ENCODE measurements around the gene C10orf67.

The C10orf67 gene

GRCh38 chr10:23202779-23203178 is 141.8 kb downstream of the C10orf67 start:
- H3K36me3 ChIP-seq (replicated peaks; ENCODE audit: low read depth, low read length), result no peaks in the 10 kb centered on the region

GRCh38 chr10:23201837-23202236 is 142.8 kb downstream of the C10orf67 start:
- TF ChIP-seq EZH2phosphoT487 (IDR thresholded peaks at IDR 0.05; ENCODE audit: low read depth), result no peak
- no peak for TF ChIP-seq CTCF (IDR thresholded peaks at IDR 0.05; ENCODE audit: low read depth, low read length)
- H3K4me1 ChIP-seq (ENCODE audit: low read length), result no peaks in the 10 kb centered on the region
- no peaks in the 10 kb centered on the region for H3K36me3 ChIP-seq (replicated peaks; ENCODE audit: low read depth, low read length)
- no peaks in the 10 kb centered on the region for H3K9me3 ChIP-seq (ENCODE audit: insufficient read depth, low read length)
- H3K4me2 ChIP-seq (ENCODE audit: low read length), result no peak overlapping the region
- no peak overlapping the region for H3K4me3 ChIP-seq (ENCODE audit: low read length)
- H4K20me1 ChIP-seq (ENCODE audit: insufficient read depth, low read length), result no peaks in the 10 kb centered on the region
- no peaks in the 10 kb centered on the region for H3K79me2 ChIP-seq (ENCODE audit: low read length)
- H3K27me3 ChIP-seq (ENCODE audit: low read depth, low read length), result no peaks in the 10 kb centered on the region
- H3K27ac ChIP-seq (ENCODE audit: low read length), result no peak overlapping the region
- H3K9ac ChIP-seq (ENCODE audit: low read length), result no peak overlapping the region
- no peak overlapping the region for H2AFZ ChIP-seq (ENCODE audit: low read depth, low read length)

More at GRCh38 chr10:23202779-23203178, 141.8 kb downstream of the C10orf67 start:
- Histone ChIP-seq H3K79me2 (ENCODE audit: low read length) (no peaks in the 10 kb centered on the region), H3K27ac (ENCODE audit: low read length) (no peak overlapping the region), H4K20me1 (ENCODE audit: insufficient read depth, low read length) (no peaks in the 10 kb centered on the region), H2AFZ (ENCODE audit: low read depth, low read length) (no peak overlapping the region), H3K27me3 (ENCODE audit: low read depth, low read length) (no peaks in the 10 kb centered on the region), H3K4me3 (ENCODE audit: low read length) (no peak overlapping the region), H3K9me3 (ENCODE audit: insufficient read depth, low read length) (no peaks in the 10 kb centered on the region), H3K4me1 (ENCODE audit: low read length) (no peaks in the 10 kb centered on the region), H3K9ac (ENCODE audit: low read length) (no peak overlapping the region), H3K4me2 (ENCODE audit: low read length) (no peak overlapping the region)
- TF ChIP-seq EZH2phosphoT487 (IDR thresholded peaks at IDR 0.05; ENCODE audit: low read depth) (no peak), CTCF (IDR thresholded peaks at IDR 0.05; ENCODE audit: low read depth, low read length) (no peak)

GRCh38 chr10:23200997-23201652 is 143.5 kb downstream of the C10orf67 start:
- Histone ChIP-seq H3K36me3 (replicated peaks; ENCODE audit: low read depth, low read length) (no peaks in the 10 kb centered on the region), H3K4me1 (ENCODE audit: low read length) (no peaks in the 10 kb centered on the region), H3K9ac (ENCODE audit: low read length) (no peak overlapping the region), H3K9me3 (ENCODE audit: insufficient read depth, low read length) (no peaks in the 10 kb centered on the region), H3K79me2 (ENCODE audit: low read length) (no peaks in the 10 kb centered on the region), H3K4me3 (ENCODE audit: low read length) (no peak overlapping the region), H3K27ac (ENCODE audit: low read length) (no peak overlapping the region), H3K27me3 (ENCODE audit: low read depth, low read length) (no peaks in the 10 kb centered on the region), H3K4me2 (ENCODE audit: low read length) (no peak overlapping the region), H2AFZ (ENCODE audit: low read depth, low read length) (no peak overlapping the region), H4K20me1 (ENCODE audit: insufficient read depth, low read length) (no peaks in the 10 kb centered on the region)
- TF ChIP-seq CTCF (IDR thresholded peaks at IDR 0.05; ENCODE audit: low read depth, low read length), result no peak
- TF ChIP-seq EZH2phosphoT487 (IDR thresholded peaks at IDR 0.05; ENCODE audit: low read depth), result no peak

- H3K79me2 ChIP-seq (ENCODE audit: low read length), result no peaks in the 10 kb centered on the region
- H2AFZ ChIP-seq (ENCODE audit: low read depth, low read length), result no peak overlapping the region
- no peak overlapping the region for H3K27ac ChIP-seq (ENCODE audit: low read length)
- H3K9ac ChIP-seq (ENCODE audit: low read length), result no peak overlapping the region
- H3K4me1 ChIP-seq (ENCODE audit: low read length), result no peaks in the 10 kb centered on the region
- H3K4me3 ChIP-seq (ENCODE audit: low read length), result no peak overlapping the region
- H4K20me1 ChIP-seq (ENCODE audit: insufficient read depth, low read length), result no peaks in the 10 kb centered on the region
- TF ChIP-seq CTCF (IDR thresholded peaks at IDR 0.05; ENCODE audit: low read depth, low read length), result no peak
- TF ChIP-seq EZH2phosphoT487 (IDR thresholded peaks at IDR 0.05; ENCODE audit: low read depth), result no peak
- no peaks in the 10 kb centered on the region for H3K36me3 ChIP-seq (replicated peaks; ENCODE audit: low read depth, low read length)
- no peaks in the 10 kb centered on the region for H3K27me3 ChIP-seq (ENCODE audit: low read depth, low read length)
- no peaks in the 10 kb centered on the region for H3K9me3 ChIP-seq (ENCODE audit: insufficient read depth, low read length)
- no peak overlapping the region for H3K4me2 ChIP-seq (ENCODE audit: low read length)
These were observed 144.0 kb downstream of the C10orf67 start for GRCh38 chr10:23200586-23200985.
